SJSA1 (cell line): ENCODE results near the gene SLC2A9. TPM values are rescaled to one million over a fixed set of nuclear protein-coding genes. Genes with fewer than 3 reads are reported as not detected.

ENCODE experiments used
- DNase-seq, 2 experiments: peaks; one replicate each; pipeline ENCODE4 v3.0.0-alpha.2; 2015 to 2020; ENCODE audit warnings: low spot score in 2 of 2, low read depth in 1 of 2
- H3K27ac ChIP-seq: fragments of 250-450 bp; sonication (Bioruptor Pico); 2 replicates; pipeline ENCODE4 v1.5.1; 2020; ENCODE audit warnings: mild to moderate bottlenecking, moderate library complexity
- H3K27me3 ChIP-seq: fragments of 250-450 bp; sonication (Bioruptor Pico); replicated peaks from 2 replicates; pipeline ENCODE4 v1.5.1; 2020; ENCODE audit warnings: mild to moderate bottlenecking, moderate library complexity
- H3K36me3 ChIP-seq: fragments of 250-450 bp; sonication (Bioruptor Pico); 2 replicates; pipeline ENCODE4 v1.5.1; 2020; ENCODE audit warnings: mild to moderate bottlenecking
- H3K4me1 ChIP-seq: fragments of 250-450 bp; sonication (Bioruptor Pico); replicated peaks from 2 replicates; pipeline ENCODE4 v1.6.1; 2021; ENCODE audit warnings: mild to moderate bottlenecking
- H3K4me3 ChIP-seq: fragments of 250-450 bp; sonication (Bioruptor Pico); 2 replicates; pipeline ENCODE4 v1.5.1; 2020; ENCODE audit warnings: mild to moderate bottlenecking
- H3K9me3 ChIP-seq: fragments of 250-450 bp; sonication (Bioruptor Pico); replicated peaks from 2 replicates; pipeline ENCODE4 v1.5.1; 2020; ENCODE audit warnings: mild to moderate bottlenecking
- total RNA-seq: library from RNA; depleted of rRNA; stranded (reverse); fragments of >200 nt; shearing (Covaris generic); gene quantifications from 2 replicates; pipeline ENCODE4 v1.2.3, GENCODE V29; 2014

SLC2A9 gene
- total RNA-seq, 1 experiment from 2014 or later = not detected

DNA sequence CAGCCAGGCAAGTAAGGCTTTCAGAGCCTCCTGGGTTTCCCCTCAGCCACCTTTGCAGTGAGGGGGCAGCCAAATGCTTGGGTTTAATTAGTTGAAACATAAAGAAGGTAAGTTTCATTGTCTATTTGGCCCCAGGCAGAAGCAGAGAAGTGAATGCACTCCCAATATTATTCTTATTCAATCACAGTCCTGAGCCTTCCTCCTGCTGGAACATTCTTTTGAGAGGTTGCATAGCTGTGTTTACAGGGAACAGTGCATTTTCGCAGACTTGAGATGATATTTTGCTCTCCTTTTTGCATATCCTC lies 13.9 kb downstream of the SLC2A9 start:
- Histone ChIP-seq H3K9me3 (no peaks in the 10 kb centered on the region), H3K27me3 (no peaks in the 10 kb centered on the region), H3K27ac (no peak overlapping the region), H3K36me3 (no peaks in the 10 kb centered on the region), H3K4me1 (no peaks in the 10 kb centered on the region), H3K4me3 (no peak overlapping the region)
- DNase-seq = no peak

DNA sequence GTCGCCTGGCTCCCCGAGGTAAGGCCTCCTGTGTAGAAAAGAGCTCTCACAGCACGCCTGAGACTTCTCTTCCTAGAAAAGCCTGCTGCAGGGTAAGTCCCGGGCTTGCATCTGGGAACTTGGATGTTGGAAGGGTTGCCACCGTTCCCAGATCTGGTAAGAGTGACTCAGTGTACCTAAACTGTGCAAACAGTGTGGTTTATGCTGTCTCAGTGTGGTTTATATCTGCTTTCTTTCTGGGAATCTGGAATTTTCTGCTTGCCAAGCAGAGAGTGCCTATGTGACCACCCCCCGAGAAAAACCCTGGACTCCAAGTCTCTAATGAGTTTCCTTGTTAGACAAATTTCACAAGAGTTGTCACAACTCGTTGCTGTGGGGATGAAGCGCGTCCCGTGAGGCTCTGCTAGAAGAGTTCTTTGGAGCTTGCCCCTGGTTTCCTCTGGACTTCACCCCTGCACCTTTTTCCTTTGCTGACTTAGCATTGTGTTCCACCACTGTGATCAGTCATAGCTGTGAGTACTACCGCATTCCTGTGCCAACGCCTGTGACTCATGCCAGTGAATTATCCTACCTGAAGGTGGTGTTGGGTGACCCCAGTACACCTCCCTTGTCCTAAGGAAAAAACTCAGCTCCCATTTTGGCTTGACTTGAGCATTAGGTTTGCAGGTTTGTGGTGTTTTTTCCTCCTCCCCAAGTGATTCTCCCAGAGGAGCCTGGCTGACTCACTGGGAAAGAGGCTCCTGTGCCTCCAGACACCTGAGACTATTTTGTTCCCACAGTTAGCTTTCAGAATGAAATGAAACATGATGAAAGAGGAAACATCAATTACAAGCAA lies 14.5 kb downstream of the SLC2A9 start:
- no peak overlapping the region for H3K4me3 ChIP-seq
- H3K9me3 ChIP-seq = no peaks in the 10 kb centered on the region
- H3K27me3 ChIP-seq = no peaks in the 10 kb centered on the region
- no peaks in the 10 kb centered on the region for H3K4me1 ChIP-seq
- no peak overlapping the region for H3K27ac ChIP-seq
- no peaks in the 10 kb centered on the region for H3K36me3 ChIP-seq
- DNase-seq = no peak

DNA sequence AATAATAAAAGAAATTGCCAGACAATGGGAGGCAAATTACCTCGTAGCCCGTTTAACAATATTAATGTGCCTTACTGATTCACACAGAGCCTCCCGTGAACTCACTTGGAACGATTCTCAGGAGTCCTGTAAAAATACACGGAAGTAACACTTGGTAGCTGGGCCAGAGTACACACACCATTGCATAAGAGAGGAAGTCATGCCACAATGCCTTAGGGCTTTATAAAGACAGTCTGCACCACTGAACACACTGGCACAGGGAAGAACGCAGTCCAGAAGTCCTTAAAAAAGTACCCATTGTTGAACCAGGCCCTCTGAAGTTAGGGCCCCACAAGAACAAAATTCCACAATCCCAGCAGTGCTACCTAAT lies 15.1 kb downstream of the SLC2A9 start:
- Histone ChIP-seq H3K27me3 (no peaks in the 10 kb centered on the region), H3K9me3 (no peaks in the 10 kb centered on the region), H3K27ac (no peak overlapping the region), H3K36me3 (no peaks in the 10 kb centered on the region), H3K4me1 (no peaks in the 10 kb centered on the region), H3K4me3 (no peak overlapping the region)
- DNase-seq = no peak

DNA sequence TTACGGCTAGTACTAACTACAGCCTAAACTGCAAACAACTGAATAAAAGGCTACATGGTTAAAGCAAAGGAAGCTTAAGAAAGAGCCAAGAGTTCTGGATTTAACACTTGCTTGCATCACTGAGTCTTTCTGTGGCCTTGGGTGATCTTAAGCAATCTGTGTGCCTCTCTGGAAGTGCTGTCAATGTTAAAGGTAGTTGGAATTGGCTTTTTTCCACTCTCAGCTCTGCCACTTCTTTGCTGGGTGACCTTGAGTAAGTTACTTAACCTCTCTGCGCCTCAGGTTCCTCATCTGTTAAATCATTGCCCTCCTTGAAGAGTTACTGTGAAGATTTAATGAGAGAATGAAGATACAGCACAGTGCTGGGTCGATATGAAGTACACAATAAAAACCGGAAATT lies 15.7 kb downstream of the SLC2A9 start:
- Histone ChIP-seq H3K36me3 (no peaks in the 10 kb centered on the region), H3K4me1 (no peaks in the 10 kb centered on the region), H3K4me3 (no peak overlapping the region), H3K9me3 (no peaks in the 10 kb centered on the region), H3K27me3 (no peaks in the 10 kb centered on the region), H3K27ac (no peak overlapping the region)
- DNase-seq = no peak

DNA sequence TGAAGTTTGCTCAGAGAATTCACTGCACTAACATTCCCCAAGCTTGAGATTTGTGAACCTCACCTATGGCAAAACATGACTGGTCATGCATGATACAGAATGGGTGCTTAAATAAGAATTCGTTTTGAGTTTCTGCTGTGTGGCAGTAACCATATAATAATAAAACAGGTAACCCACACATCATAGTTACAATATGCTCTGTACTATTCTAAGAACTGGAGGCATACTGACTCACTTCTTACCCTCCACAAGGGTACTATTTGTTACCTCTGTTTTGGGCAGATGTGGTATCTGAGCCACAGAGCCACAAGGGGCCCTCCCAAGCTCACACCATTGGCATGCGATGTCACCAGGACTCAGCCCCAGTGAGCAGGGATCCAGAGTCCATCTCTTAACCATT lies 17.6 kb downstream of the SLC2A9 start:
- DNase-seq = no peak
- H3K27me3 ChIP-seq = no peaks in the 10 kb centered on the region
- no peak overlapping the region for H3K27ac ChIP-seq
- H3K4me3 ChIP-seq = no peak overlapping the region
- no peaks in the 10 kb centered on the region for H3K36me3 ChIP-seq
- no peaks in the 10 kb centered on the region for H3K4me1 ChIP-seq
- no peaks in the 10 kb centered on the region for H3K9me3 ChIP-seq

DNA sequence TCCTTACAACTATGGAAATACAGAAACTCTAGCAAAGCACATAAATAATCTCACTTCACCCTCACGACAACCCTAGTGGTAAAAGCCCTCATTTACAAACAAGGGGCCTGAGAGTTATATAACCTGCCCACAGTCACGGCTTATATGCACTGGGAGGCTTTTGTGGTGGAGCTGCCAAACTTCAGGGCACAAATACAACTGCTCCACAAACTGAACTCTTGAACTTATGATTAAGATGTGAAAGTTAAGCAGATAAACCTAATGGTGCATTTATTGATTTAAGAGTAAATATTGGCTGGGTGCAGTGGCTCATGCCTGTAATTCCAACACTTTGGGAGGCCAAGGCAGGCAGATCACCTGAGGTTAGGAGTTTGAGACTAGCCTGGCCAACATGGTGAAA lies 19.0 kb downstream of the SLC2A9 start:
- no peak for DNase-seq
- Histone ChIP-seq H3K9me3 (no peaks in the 10 kb centered on the region), H3K36me3 (no peaks in the 10 kb centered on the region), H3K4me3 (no peak overlapping the region), H3K27me3 (no peaks in the 10 kb centered on the region), H3K4me1 (no peaks in the 10 kb centered on the region), H3K27ac (no peak overlapping the region)

DNA sequence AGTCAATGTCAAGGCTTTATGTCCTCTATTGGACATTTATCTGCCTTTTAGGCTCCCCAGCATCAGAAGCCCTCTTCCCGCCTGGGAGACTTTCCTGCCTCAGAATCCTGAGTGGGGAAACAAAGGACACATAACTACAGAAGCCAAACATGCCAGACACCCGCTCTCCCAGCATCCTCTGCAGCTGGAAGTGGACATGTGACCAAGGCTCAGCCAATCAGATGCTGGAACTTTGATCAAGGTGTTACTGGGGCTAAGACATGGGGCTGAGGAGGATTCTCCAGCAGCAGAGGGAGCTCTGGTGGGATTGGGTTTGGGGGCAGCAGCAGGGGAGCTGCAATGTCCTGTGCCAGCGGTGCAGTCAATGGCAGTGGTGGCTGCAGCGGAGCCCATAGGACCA lies 19.5 kb downstream of the SLC2A9 start:
- Histone ChIP-seq H3K36me3 (no peaks in the 10 kb centered on the region), H3K9me3 (no peaks in the 10 kb centered on the region), H3K27me3 (no peaks in the 10 kb centered on the region), H3K4me3 (no peak overlapping the region), H3K4me1 (no peaks in the 10 kb centered on the region), H3K27ac (no peak overlapping the region)
- DNase-seq = no peak

DNA sequence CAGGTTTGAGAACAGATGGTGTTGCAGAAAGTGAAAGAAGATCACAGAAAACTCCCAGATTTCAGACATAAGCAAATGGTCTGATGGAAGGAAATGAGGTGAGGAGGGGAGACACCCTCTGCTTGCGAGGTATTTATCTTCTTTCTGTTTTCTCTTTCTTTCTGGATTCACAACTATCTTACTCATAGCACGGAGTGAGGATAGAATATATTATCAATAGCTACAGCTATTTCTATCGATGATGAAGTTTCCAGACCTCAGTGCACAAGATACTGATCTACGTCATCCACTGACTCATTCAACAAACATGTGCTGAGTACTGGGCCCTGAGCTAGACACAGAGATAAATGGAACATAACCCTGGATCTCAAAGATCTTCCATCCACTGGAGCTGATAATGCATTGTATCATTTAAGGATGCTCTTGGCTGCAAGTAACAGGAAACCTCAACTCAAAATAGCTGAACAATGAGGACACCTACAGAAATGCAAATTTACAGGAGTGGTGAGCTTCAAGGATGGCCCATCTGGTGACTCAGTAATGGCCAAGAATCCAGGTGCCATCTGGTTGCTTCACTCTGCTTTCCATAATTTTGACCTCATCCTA lies 21.2 kb downstream of the SLC2A9 start:
- Histone ChIP-seq H3K9me3 (no peaks in the 10 kb centered on the region), H3K27ac (no peak overlapping the region)
- no peak for DNase-seq

DNA sequence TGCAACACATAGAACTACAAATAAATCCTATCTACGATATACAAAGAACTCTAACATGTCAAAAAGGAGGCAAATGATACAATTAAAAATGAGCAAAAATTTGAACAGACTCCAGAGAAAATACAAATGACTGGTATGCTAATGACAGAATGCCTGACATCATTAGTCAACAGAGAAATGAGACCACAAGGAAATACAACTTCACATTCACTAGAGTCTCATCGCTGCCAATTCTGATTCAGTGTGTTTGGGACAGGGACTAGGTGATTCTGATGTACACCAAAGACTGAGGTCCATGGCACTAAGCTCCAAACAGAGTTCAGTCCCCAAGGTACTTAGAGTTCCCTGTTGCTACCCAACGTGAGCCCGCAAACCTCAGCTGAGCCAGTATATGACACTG lies 23.4 kb downstream of the SLC2A9 start:
- Histone ChIP-seq H3K4me3 (no peak overlapping the region), H3K4me1 (no peaks in the 10 kb centered on the region), H3K27ac (no peak overlapping the region), H3K36me3 (no peaks in the 10 kb centered on the region), H3K27me3 (no peaks in the 10 kb centered on the region), H3K9me3 (no peaks in the 10 kb centered on the region)
- no peak for DNase-seq

More for the DNA sequence above, 21.2 kb downstream of the SLC2A9 start:
- Histone ChIP-seq H3K27me3 (no peaks in the 10 kb centered on the region), H3K4me3 (no peak overlapping the region), H3K36me3 (no peaks in the 10 kb centered on the region), H3K4me1 (no peaks in the 10 kb centered on the region)

DNA sequence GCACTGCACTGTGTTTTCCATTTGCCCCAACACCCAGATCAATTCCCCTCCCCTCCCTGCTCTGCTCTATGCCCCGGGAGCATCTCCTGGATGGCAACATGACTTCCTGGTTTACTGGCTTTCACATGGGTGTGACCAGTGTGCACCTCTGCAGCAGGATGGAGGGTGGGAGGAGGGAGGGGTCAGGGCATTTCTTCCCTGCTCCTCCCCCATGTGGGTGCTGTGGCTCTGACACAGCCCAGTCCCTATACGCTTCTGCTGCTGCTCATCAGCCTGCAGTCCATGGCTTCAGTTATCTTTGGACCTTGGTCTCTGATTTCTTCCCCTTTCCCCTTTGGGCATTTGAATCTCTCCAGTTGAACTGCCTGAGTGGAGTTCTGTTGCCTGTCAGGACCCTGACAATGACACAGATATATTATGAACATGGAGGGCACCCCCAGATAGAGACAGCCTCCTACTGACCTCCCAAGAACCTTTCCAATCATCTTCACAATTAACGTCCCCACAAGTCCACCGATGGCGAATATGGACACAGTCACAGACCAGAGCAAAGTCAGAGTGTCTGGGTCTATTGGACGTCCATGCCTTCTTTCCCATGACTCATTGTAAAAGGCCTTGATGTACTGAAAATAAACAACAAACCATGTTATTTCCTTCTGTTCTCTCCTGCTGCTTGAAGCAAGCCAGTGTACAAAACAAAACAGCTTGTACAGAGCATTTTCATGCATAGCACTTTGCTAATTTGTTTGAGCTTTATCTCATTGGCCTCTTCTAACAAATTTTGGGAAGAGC lies 24.8 kb downstream of the SLC2A9 start:
- Histone ChIP-seq H3K27me3 (no peaks in the 10 kb centered on the region), H3K9me3 (no peaks in the 10 kb centered on the region), H3K4me1 (no peaks in the 10 kb centered on the region), H3K4me3 (no peak overlapping the region), H3K27ac (no peak overlapping the region), H3K36me3 (no peaks in the 10 kb centered on the region)
- DNase-seq = no peak

DNA sequence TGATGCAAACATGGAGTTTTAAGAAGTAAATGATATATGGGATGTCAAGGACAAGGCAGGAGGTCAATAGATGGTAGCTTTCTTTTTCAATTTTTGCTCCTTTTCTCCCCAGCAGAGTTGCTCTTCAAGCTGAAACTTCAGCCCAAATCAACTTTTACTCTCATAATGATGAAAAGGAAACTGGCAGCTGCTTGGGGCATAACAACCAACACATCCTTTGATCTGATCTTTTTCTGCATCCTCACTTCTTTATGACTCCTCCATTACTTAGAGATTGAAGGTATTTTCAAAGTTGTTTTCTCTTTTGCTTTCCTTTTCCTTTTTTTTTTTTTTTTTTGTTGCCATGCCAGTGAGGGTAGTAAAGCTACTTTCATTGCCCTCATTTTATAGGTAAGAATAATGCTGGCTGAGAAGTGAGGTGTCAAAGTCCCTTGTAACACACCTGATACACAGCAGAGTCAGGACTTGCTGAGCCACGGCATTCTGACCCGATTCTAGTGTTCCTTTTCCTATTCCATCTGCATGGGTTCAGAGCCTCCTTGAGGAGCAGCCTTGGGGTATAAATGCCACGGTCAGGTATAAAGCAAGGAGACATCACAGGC lies 26.9 kb downstream of the SLC2A9 start:
- H3K27me3 ChIP-seq = no peaks in the 10 kb centered on the region

DNA sequence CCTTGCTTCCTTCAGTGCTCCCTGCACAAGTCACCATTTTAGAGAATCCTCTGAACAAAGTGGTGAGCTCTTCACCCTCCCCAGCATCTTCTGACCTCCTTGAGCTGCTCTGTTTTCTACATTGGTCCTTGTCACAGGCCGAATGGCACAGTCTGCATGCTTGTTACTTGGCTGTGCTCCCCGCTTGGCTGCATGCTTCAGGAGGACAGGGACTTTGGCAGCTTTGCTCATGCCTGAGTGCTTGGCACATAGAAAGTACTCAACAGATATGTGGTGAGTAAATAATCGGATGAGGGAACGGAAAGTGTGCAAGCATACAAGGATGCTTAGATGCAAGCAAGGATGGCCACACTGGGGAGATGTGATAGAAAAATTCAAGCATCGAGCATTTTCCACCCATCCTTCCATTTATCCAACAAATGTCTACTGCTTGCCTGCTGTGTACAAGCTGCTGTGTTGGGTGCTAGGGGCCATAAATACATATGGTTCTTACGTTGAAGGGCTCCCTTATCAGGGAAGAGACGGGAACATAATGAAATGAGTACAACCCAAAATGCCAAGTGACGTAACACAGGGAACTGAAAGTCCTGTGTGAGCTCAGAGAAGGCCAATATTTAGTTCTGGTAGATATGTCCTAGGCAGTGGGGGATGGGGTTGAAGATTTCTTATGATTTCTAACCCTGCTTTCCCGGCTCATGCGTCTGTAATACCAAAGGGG lies 31.2 kb downstream of the SLC2A9 start:
- H3K36me3 ChIP-seq = no peaks in the 10 kb centered on the region
- H3K4me3 ChIP-seq = no peak overlapping the region
- DNase-seq = no peak
- no peak overlapping the region for H3K27ac ChIP-seq
- H3K9me3 ChIP-seq = no peaks in the 10 kb centered on the region
- no peaks in the 10 kb centered on the region for H3K4me1 ChIP-seq
- no peaks in the 10 kb centered on the region for H3K27me3 ChIP-seq

More for the DNA sequence above, 26.9 kb downstream of the SLC2A9 start:
- Histone ChIP-seq H3K9me3 (no peaks in the 10 kb centered on the region), H3K4me1 (no peaks in the 10 kb centered on the region), H3K27ac (no peak overlapping the region), H3K36me3 (no peaks in the 10 kb centered on the region), H3K4me3 (no peak overlapping the region)
- DNase-seq = no peak

DNA sequence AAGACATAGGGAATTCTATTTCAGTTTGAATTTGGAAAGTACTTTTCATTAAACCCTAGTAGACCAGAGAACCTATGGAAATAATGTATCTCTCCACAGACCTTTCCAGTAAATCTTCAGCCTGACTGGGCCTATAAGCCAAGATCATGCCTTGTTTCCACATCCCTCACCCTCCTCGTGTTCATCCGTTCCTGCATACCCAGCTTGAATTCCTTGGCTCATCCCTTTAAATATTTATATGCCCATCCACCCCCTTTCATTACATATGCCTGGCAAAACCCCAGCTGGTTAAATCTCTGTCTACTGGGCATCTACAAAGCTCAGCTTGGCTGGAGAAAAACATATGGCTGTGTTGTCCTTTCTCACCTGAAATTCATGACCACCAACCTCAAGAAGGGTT lies 32.4 kb downstream of the SLC2A9 start:
- Histone ChIP-seq H3K36me3 (no peaks in the 10 kb centered on the region), H3K27ac (no peak overlapping the region), H3K27me3 (no peaks in the 10 kb centered on the region), H3K4me1 (no peaks in the 10 kb centered on the region), H3K4me3 (no peak overlapping the region), H3K9me3 (no peaks in the 10 kb centered on the region)
- no peak for DNase-seq
